CD4-positive, alpha-beta T cell (primary cell): Measurements from ENCODE around the gene IARS2. TPM values are rescaled to one million over a fixed set of nuclear protein-coding genes. Genes with fewer than 3 reads are reported as not detected.
A peak's percentile ranks its signal among the peaks of the same experiment; 100 is the strongest.

Experiments used
- ATAC-seq: fragments of 200-7000 bp; cut with Tn5 transposase; one replicate; pipeline ENCODE4 v1.10.0; 2022; ENCODE audit warnings: mild to moderate bottlenecking; ENCODE audit not compliant: poor library complexity
- CTCF ChIA-PET: fragments of 350-600 bp; sonication (Branson Sonifier 250); formaldehyde crosslinking; loops from one replicate; lab custom pipeline; 2021; ENCODE audit warnings: antibody characterized with exemption, inconsistent platforms; lab: Charles Lee
- POLR2A ChIA-PET: fragments of 350-600 bp; sonication (Branson Sonifier 250); formaldehyde crosslinking; loops from one replicate; lab custom pipeline; 2021; ENCODE audit warnings: antibody characterized with exemption, inconsistent platforms; lab: Charles Lee
- DNase-seq, 14 experiments: peaks; one replicate each; pipeline ENCODE4 v3.0.0-alpha.2; 2013 to 2020; ENCODE audit warnings: mixed read lengths in 2 of 14
- H3K27ac ChIP-seq, 2 donors: one replicate each; pipeline versions ENCODE4 v1.5.1 to v1.7.0; 2013; ENCODE audit warnings: low read length in 2 of 2, low read depth in 1 of 2, mild to moderate bottlenecking in 1 of 2
- H3K27me3 ChIP-seq, 2 experiments: 1 replicate in 1 of 2; 2 replicates in 1 of 2; pipeline versions ENCODE4 v1.6.1 to v1.7.0; 2013; ENCODE audit warnings: low read length in 2 of 2, control low read depth in 1 of 2, mild to moderate bottlenecking in 1 of 2, moderate library complexity in 1 of 2; ENCODE audit not compliant: insufficient read depth in 2 of 2, control insufficient read depth in 1 of 2
- H3K36me3 ChIP-seq: one replicate; pipeline ENCODE4 v1.6.1; 2013; ENCODE audit warnings: low read length, control low read depth; ENCODE audit not compliant: insufficient read depth
- H3K4me1 ChIP-seq: one replicate; pipeline ENCODE4 v1.6.1; 2013; ENCODE audit warnings: low read length, control low read depth; ENCODE audit not compliant: insufficient read depth
- H3K4me3 ChIP-seq: one replicate; pipeline ENCODE4 v1.5.1; 2013; ENCODE audit warnings: mild to moderate bottlenecking, low read length, moderate library complexity
- H3K9me3 ChIP-seq, 2 experiments: 1 replicate in 1 of 2; 2 replicates in 1 of 2; pipeline versions ENCODE4 v1.6.1 to v1.7.0; 2013; ENCODE audit warnings: low read length in 2 of 2, mild to moderate bottlenecking in 2 of 2, control low read depth in 1 of 2, moderate library complexity in 1 of 2; ENCODE audit not compliant: control insufficient read depth in 1 of 2, insufficient read depth in 1 of 2
- H3K27ac Mint-ChIP-seq: one replicate; pipeline ENCODE4 v1.8.0; 2020; ENCODE audit warnings: mixed read lengths
- H3K27me3 Mint-ChIP-seq: one replicate; pipeline ENCODE4 v1.8.0; 2021; ENCODE audit warnings: mixed read lengths
- H3K36me3 Mint-ChIP-seq: one replicate; pipeline ENCODE4 v1.8.0; 2021; ENCODE audit warnings: low read depth, mixed read lengths
- H3K4me1 Mint-ChIP-seq: one replicate; pipeline ENCODE4 v1.8.0; 2021; ENCODE audit warnings: low read depth, mixed read lengths
- H3K4me3 Mint-ChIP-seq: one replicate; pipeline ENCODE4 v1.8.0; 2020; ENCODE audit warnings: mild to moderate bottlenecking, mixed read lengths
- H3K9me3 Mint-ChIP-seq: one replicate; pipeline ENCODE4 v1.8.0; 2020; ENCODE audit warnings: mixed read lengths
- CTCF ChIP-seq: fragments of 200-600 bp; IDR thresholded peaks from one replicate; pipeline ENCODE4 v1.8.0; 2022; ENCODE audit warnings: antibody characterized with exemption, mild to moderate bottlenecking
- intact Hi-C, 2 experiments: fragments of 100-400 bp; cut with DNase I in 1 of 2; cut with micrococcal nuclease in 1 of 2; formaldehyde crosslinking; loops; one replicate each; pipeline versions ENCODE4 v1.15.1 to v1.9.0; 2023 to 2025; cut with DNase I, micrococcal nuclease
- total RNA-seq, 174 experiments: library from RNA in 2 of 174; stranded (reverse) in 2 of 174; gene quantifications; one replicate each; pipeline ENCODE4 v1.2.3 and lab custom pipeline; 2021 to 2026

The IARS2 gene
- total RNA-seq, 2 experiments from 2014 or later: 18.9 to 19.0 TPM

- ChIA-PET CTCF (interaction anchor here (1.3 kb wide), 1 partner anchor 10 kb away, joined by 4 read pairs; no protein-coding TSS in a partner anchor), POLR2A (interaction anchor here (0.6 to 1.4 kb wide), 2 partner anchors 8 to 9 kb away, joined by 3 read pairs; no protein-coding TSS in a partner anchor)
- Histone ChIP-seq H3K27me3 (no peaks in the 10 kb centered on the region), H3K9me3 (no peaks in the 10 kb centered on the region), H3K36me3 (peaks cover 58% of the 10 kb centered on the region), H3K4me3 (no peak overlapping the region), H3K27ac (no peak overlapping the region), H3K4me1 (peaks cover 6% of the 10 kb centered on the region)
- no peak overlapping the region for H3K4me3 Mint-ChIP-seq
- intact Hi-C loops: no loop called here
- DNase-seq (no peak), ATAC-seq (no peak)
- H3K27me3 Mint-ChIP-seq: no peaks in the 10 kb centered on the region
- peak overlapping the region; percentile 2 for H3K27ac Mint-ChIP-seq
- H3K4me1 Mint-ChIP-seq: peaks cover 25% of the 10 kb centered on the region
- peaks cover 86% of the 10 kb centered on the region for H3K36me3 Mint-ChIP-seq
- H3K9me3 Mint-ChIP-seq: no peaks in the 10 kb centered on the region
- no peak for TF ChIP-seq CTCF
These were observed 66.1 kb downstream of the IARS2 start for GRCh38 chr1:220160027-220160426.

DNA sequence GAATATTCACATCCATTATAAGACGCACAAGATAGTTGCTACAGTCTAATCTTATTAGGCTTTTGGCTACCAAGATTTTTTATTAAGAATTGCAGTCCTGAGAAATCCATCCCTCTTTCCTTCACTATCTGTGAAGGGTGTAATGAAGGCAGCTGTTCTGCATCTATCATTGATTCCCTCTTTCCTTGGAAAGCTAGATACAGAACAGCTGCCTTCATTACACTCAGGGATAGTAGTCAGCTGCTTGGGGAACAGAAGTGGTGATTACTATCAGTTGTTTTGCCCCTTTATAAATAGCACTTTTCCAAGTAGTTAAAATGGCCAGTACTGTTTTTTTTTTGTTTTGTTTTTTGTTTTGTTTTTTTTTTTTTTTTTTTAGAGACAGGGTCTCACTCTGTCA is 70.2 kb downstream of the IARS2 start:
- Histone ChIP-seq H3K4me3 (no peak overlapping the region), H3K9me3 (no peaks in the 10 kb centered on the region), H3K27me3 (no peaks in the 10 kb centered on the region), H3K4me1 (no peaks in the 10 kb centered on the region), H3K27ac (no peak overlapping the region), H3K36me3 (peaks cover 58% of the 10 kb centered on the region)
- H3K27ac Mint-ChIP-seq: peak overlapping the region; percentile 24
- ATAC-seq (no peak), DNase-seq (no peak)
- no peaks in the 10 kb centered on the region for H3K27me3 Mint-ChIP-seq
- no peak overlapping the region for H3K4me3 Mint-ChIP-seq
- no peak for TF ChIP-seq CTCF
- POLR2A ChIA-PET: no interaction called here
- CTCF ChIA-PET: no interaction called here
- intact Hi-C loops: no loop called here
- H3K36me3 Mint-ChIP-seq: peaks cover 83% of the 10 kb centered on the region
- no peaks in the 10 kb centered on the region for H3K9me3 Mint-ChIP-seq
- no peaks in the 10 kb centered on the region for H3K4me1 Mint-ChIP-seq

- H3K9me3 ChIP-seq: no peaks in the 10 kb centered on the region
- peaks cover 62% of the 10 kb centered on the region for H3K36me3 ChIP-seq
- Mint-ChIP-seq H3K36me3 (peaks cover 85% of the 10 kb centered on the region), H3K27ac (no peak overlapping the region), H3K4me3 (no peak overlapping the region), H3K4me1 (no peaks in the 10 kb centered on the region), H3K9me3 (no peaks in the 10 kb centered on the region), H3K27me3 (no peaks in the 10 kb centered on the region)
- TF ChIP-seq CTCF: no peak
- ATAC-seq: no peak
- no peaks in the 10 kb centered on the region for H3K4me1 ChIP-seq
- intact Hi-C loops: no loop called here
- POLR2A ChIA-PET: no interaction called here
- H3K27ac ChIP-seq: no peak overlapping the region
- DNase-seq: no peak
- no peaks in the 10 kb centered on the region for H3K27me3 ChIP-seq
- H3K4me3 ChIP-seq: no peak overlapping the region
- CTCF ChIA-PET: no interaction called here
These were observed 70.6 kb downstream of the IARS2 start for GRCh38 chr1:220164517-220164916.
